ENCODE measurements around the gene LPCAT2.

DNA sequence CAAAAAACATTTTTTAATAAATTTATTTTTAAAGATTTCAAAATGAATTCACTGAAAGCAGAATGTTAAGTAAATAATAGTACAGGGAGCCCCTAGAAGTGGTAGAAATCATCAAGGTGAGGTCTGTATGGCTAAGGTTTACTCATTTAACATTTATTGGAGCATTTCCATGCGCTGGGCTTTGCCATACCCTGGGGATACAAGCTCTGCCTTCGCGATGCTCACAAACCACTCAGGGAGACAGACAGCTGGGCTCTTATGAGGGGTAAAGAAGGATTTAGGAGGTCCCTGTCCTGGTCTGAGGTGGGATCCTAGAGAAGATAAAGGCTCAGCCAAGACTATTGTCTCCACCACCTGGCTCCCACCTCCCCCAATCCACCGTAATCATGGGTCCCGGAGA, 11.3 kb upstream of the LPCAT2 start:
- TF ChIP-seq, protein P1, sequence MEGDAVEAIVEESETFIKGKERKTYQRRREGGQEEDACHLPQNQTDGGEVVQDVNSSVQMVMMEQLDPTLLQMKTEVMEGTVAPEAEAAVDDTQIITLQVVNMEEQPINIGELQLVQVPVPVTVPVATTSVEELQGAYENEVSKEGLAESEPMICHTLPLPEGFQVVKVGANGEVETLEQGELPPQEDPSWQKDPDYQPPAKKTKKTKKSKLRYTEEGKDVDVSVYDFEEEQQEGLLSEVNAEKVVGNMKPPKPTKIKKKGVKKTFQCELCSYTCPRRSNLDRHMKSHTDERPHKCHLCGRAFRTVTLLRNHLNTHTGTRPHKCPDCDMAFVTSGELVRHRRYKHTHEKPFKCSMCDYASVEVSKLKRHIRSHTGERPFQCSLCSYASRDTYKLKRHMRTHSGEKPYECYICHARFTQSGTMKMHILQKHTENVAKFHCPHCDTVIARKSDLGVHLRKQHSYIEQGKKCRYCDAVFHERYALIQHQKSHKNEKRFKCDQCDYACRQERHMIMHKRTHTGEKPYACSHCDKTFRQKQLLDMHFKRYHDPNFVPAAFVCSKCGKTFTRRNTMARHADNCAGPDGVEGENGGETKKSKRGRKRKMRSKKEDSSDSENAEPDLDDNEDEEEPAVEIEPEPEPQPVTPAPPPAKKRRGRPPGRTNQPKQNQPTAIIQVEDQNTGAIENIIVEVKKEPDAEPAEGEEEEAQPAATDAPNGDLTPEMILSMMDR (IDR thresholded peaks at IDR 0.05; ENCODE audit: low read depth, low read length): no peak
- TF ChIP-seq, protein P2, sequence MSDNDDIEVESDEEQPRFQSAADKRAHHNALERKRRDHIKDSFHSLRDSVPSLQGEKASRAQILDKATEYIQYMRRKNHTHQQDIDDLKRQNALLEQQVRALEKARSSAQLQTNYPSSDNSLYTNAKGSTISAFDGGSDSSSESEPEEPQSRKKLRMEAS (IDR thresholded peaks at IDR 0.05; ENCODE audit: low read depth, low read length): no peak
- TF ChIP-seq POLR2A (IDR thresholded peaks at IDR 0.05; ENCODE audit: extremely low read depth, insufficient read length): no peak
- TF ChIP-seq MYC (IDR thresholded peaks at IDR 0.05; ENCODE audit: low read depth, low read length): no peak

Measured in NB4 (cell line).